ENCODE data around the gene ZP3.
"Not testable (repeated sequence)": the region's sequence is repeated elsewhere in the genome, so short reads cannot be mapped to it uniquely, and the experiment has no call there.

The ZP3 gene

GRCh38 chr7:76423666-76424412, 911 bp upstream of the ZP3 start:
- Mint-ChIP-seq H3K4me3 (no peak overlapping the region), H3K27ac (no peak overlapping the region), H3K9me3 (no peaks in the 10 kb centered on the region), H3K4me1 (peaks cover 8% of the 10 kb centered on the region), H3K36me3 (no peaks in the 10 kb centered on the region), H3K27me3 (peaks cover 32% of the 10 kb centered on the region)
- DNase-seq = peak; percentile 14
- CTCF ChIA-PET = no interaction called here

GRCh38 chr7:76425156-76425555, 406 bp downstream of the ZP3 start:
- H3K4me1 Mint-ChIP-seq = peaks cover 8% of the 10 kb centered on the region
- H3K27ac Mint-ChIP-seq = no peak overlapping the region
- peak; percentile 15 for DNase-seq
- no peaks in the 10 kb centered on the region for H3K9me3 Mint-ChIP-seq
- H3K27me3 Mint-ChIP-seq = peaks cover 23% of the 10 kb centered on the region
- no peaks in the 10 kb centered on the region for H3K36me3 Mint-ChIP-seq
- CTCF ChIA-PET = no interaction called here
- H3K4me3 Mint-ChIP-seq = no peak overlapping the region

GRCh38 chr7:76425558-76425957, 808 bp downstream of the ZP3 start:
- H3K4me1 Mint-ChIP-seq, CTCF ChIA-PET, H3K36me3 Mint-ChIP-seq, H3K4me3 Mint-ChIP-seq, H3K9me3 Mint-ChIP-seq, H3K27ac Mint-ChIP-seq, DNase-seq: not testable (repeated sequence)
- peaks cover 22% of the 10 kb centered on the region for H3K27me3 Mint-ChIP-seq

GRCh38 chr7:76426246-76426645, 1.5 kb downstream of the ZP3 start:
- CTCF ChIA-PET = no interaction called here
- Mint-ChIP-seq H3K4me3 (no peak overlapping the region), H3K27ac (no peak overlapping the region), H3K36me3 (no peaks in the 10 kb centered on the region), H3K4me1 (peaks cover 8% of the 10 kb centered on the region), H3K9me3 (no peaks in the 10 kb centered on the region), H3K27me3 (peaks cover 22% of the 10 kb centered on the region)
- DNase-seq = no peak

- H3K4me1 Mint-ChIP-seq = peaks cover 8% of the 10 kb centered on the region
- no peaks in the 10 kb centered on the region for H3K36me3 Mint-ChIP-seq
- CTCF ChIA-PET = no interaction called here
- DNase-seq = no peak
- H3K9me3 Mint-ChIP-seq = no peaks in the 10 kb centered on the region
- H3K4me3 Mint-ChIP-seq = no peak overlapping the region
- H3K27me3 Mint-ChIP-seq = peaks cover 22% of the 10 kb centered on the region
- no peak overlapping the region for H3K27ac Mint-ChIP-seq
Observed at GRCh38 chr7:76427635-76428034, 2.9 kb downstream of the ZP3 start.

GRCh38 chr7:76428149-76428823, 3.5 kb downstream of the ZP3 start:
- peaks cover 8% of the 10 kb centered on the region for H3K4me1 Mint-ChIP-seq
- DNase-seq = no peak
- H3K36me3 Mint-ChIP-seq = no peaks in the 10 kb centered on the region
- H3K4me3 Mint-ChIP-seq = no peak overlapping the region
- CTCF ChIA-PET = no interaction called here
- H3K27me3 Mint-ChIP-seq = peaks cover 17% of the 10 kb centered on the region
- H3K27ac Mint-ChIP-seq = no peak overlapping the region
- H3K9me3 Mint-ChIP-seq = no peaks in the 10 kb centered on the region

GRCh38 chr7:76428868-76429805, 4.4 kb downstream of the ZP3 start:
- Mint-ChIP-seq H3K4me3 (no peak overlapping the region), H3K9me3 (no peaks in the 10 kb centered on the region), H3K27ac (no peak overlapping the region)

GRCh38 chr7:76430211-76430610, 5.5 kb downstream of the ZP3 start:
- no peaks in the 10 kb centered on the region for H3K36me3 Mint-ChIP-seq
- H3K4me3 Mint-ChIP-seq = no peak overlapping the region
- no peaks in the 10 kb centered on the region for H3K9me3 Mint-ChIP-seq
- H3K27ac Mint-ChIP-seq = no peak overlapping the region
- CTCF ChIA-PET = interaction anchor here (2.1 kb wide), 1 partner anchor 12 kb away, joined by 4 read pairs; no protein-coding TSS in a partner anchor
- H3K4me1 Mint-ChIP-seq = no peaks in the 10 kb centered on the region
- peaks cover under 1% of the 10 kb centered on the region for H3K27me3 Mint-ChIP-seq
- DNase-seq = no peak

More at GRCh38 chr7:76428868-76429805, 4.4 kb downstream of the ZP3 start:
- Mint-ChIP-seq H3K36me3 (no peaks in the 10 kb centered on the region), H3K4me1 (peaks cover 8% of the 10 kb centered on the region), H3K27me3 (peaks cover 9% of the 10 kb centered on the region)
- DNase-seq = no peak
- CTCF ChIA-PET = no interaction called here

GRCh38 chr7:76430836-76431235, 6.1 kb downstream of the ZP3 start:
- Mint-ChIP-seq H3K36me3 (no peaks in the 10 kb centered on the region), H3K27me3 (no peaks in the 10 kb centered on the region), H3K4me1 (no peaks in the 10 kb centered on the region), H3K4me3 (no peak overlapping the region), H3K9me3 (no peaks in the 10 kb centered on the region), H3K27ac (no peak overlapping the region)
- no peak for DNase-seq
- CTCF ChIA-PET = interaction anchor here (0.8 to 2.1 kb wide), 2 partner anchors 10 to 13 kb away, joined by 3 to 4 read pairs; no protein-coding TSS in a partner anchor

GRCh38 chr7:76437873-76438272, 13.1 kb downstream of the ZP3 start:
- DNase-seq = peak; percentile 80
- CTCF ChIA-PET, H3K27ac Mint-ChIP-seq, H3K27me3 Mint-ChIP-seq, H3K4me3 Mint-ChIP-seq, H3K36me3 Mint-ChIP-seq, H3K4me1 Mint-ChIP-seq, H3K9me3 Mint-ChIP-seq: not testable (repeated sequence)

GRCh38 chr7:76439120-76439888, 14.6 kb downstream of the ZP3 start:
- H3K4me3 Mint-ChIP-seq, DNase-seq, H3K27ac Mint-ChIP-seq, H3K27me3 Mint-ChIP-seq, H3K9me3 Mint-ChIP-seq, H3K4me1 Mint-ChIP-seq, H3K36me3 Mint-ChIP-seq, CTCF ChIA-PET: not testable (repeated sequence)

GRCh38 chr7:76440404-76440803, 15.7 kb downstream of the ZP3 start:
- H3K4me3 Mint-ChIP-seq, H3K9me3 Mint-ChIP-seq, H3K27me3 Mint-ChIP-seq, CTCF ChIA-PET, DNase-seq, H3K36me3 Mint-ChIP-seq, H3K27ac Mint-ChIP-seq: not testable (repeated sequence)
- peaks cover 15% of the 10 kb centered on the region for H3K4me1 Mint-ChIP-seq

- CTCF ChIA-PET, H3K4me3 Mint-ChIP-seq, DNase-seq, H3K9me3 Mint-ChIP-seq, H3K27me3 Mint-ChIP-seq, H3K36me3 Mint-ChIP-seq, H3K27ac Mint-ChIP-seq: not testable (repeated sequence)
- peaks cover 18% of the 10 kb centered on the region for H3K4me1 Mint-ChIP-seq
Observed at GRCh38 chr7:76441792-76442191, 17.0 kb downstream of the ZP3 start.
